Ovary (tissue), 9 donors: ENCODE measurements around the gene IFRD2. TPM values are rescaled to one million over a fixed set of nuclear protein-coding genes. Genes with fewer than 3 reads are reported as not detected.

Source experiments
- DNase-seq, 5 donors: peaks; one replicate each; pipeline ENCODE4 v3.0.0-alpha.2; 2019 to 2020
- H3K27ac ChIP-seq, 2 donors: fragments of 200-600 bp; one replicate each; pipeline versions ENCODE4 v1.5.1 to v1.8.0; 2019 to 2022
- H3K27me3 ChIP-seq: fragments of 200-600 bp; one replicate; pipeline ENCODE4 v1.8.0; 2022
- H3K36me3 ChIP-seq: fragments of 200-600 bp; sonication (generic); one replicate; pipeline ENCODE4 v1.5.1; 2019
- H3K4me1 ChIP-seq: one replicate; pipeline ENCODE4 v1.8.1; 2013; ENCODE audit warnings: mild to moderate bottlenecking, moderate library complexity; ENCODE audit not compliant: insufficient read depth
- H3K4me3 ChIP-seq: fragments of 200-600 bp; sonication (generic); one replicate; pipeline ENCODE4 v1.5.1; 2017
- H3K9me3 ChIP-seq, 2 donors: fragments of 200-600 bp in 1 of 2; sonication (generic) in 1 of 2; one replicate each; pipeline versions ENCODE4 v1.5.1 to v1.8.1; 2013 to 2019; ENCODE audit warnings: mild to moderate bottlenecking in 1 of 2, moderate library complexity in 1 of 2
- EP300 ChIP-seq: sonication (generic); formaldehyde crosslinking; IDR thresholded peaks from one replicate; pipeline ENCODE4 v1.6.1; 2017; ENCODE audit warnings: antibody characterized with exemption
- POLR2A ChIP-seq: fragments of 450-650 bp; IDR thresholded peaks from one replicate; pipeline ENCODE4 v1.6.1; 2017; ENCODE audit warnings: antibody characterized with exemption, mild to moderate bottlenecking, moderate library complexity
- WGBS, 3 donors: extraction: QIAGEN DNeasy Blood & Tissue Kit in 1 of 3; methylation state at CpG; one replicate each; pipeline versions ENCODE4 v1.1.5 to v1.1.7; 2013 to 2017; 5-methylcytosine and 5-hydroxymethylcytosine counted together
- intact Hi-C, 4 donors: fragments of 100-400 bp; cut with DNase I; formaldehyde crosslinking; loops; one replicate each; pipeline versions ENCODE4 v1.11.0 to v1.15.1; 2022 to 2023
- polyA plus RNA-seq, 2 donors: library from polyadenylated mRNA; stranded (reverse); fragments of 200-250 nt in 1 of 2; fragments of 350-450 nt in 1 of 2; fragmentation: Illumina TruSeq in 1 of 2; extraction: RNeasy Lipid Tissue Mini Kit (QIAGEN cat#74804) in 1 of 2; gene quantifications; one replicate each; pipeline ENCODE4 v1.2.3, GENCODE V29; 2013 to 2014
- total RNA-seq, 7 donors: library from RNA; depleted of rRNA in 2 of 7; stranded (reverse); fragments of >200 nt in 2 of 7; fragmentation: NEBNext Ultra II Directional in 3 of 7; extraction: Animal tissue kit (Norgen Biotek cat#: 25700) in 3 of 7; gene quantifications; one replicate each; pipeline versions ENCODE4 v1.1.0 to v1.2.4, GENCODE V29; 2016 to 2023
- TF ChIP-seq, protein P1 (sequence below), 3 donors: fragments of 450-650 bp in 2 of 3; fragments of 200-600 bp in 1 of 3; IDR thresholded peaks; one replicate each; pipeline versions ENCODE4 v1.5.1 to v1.8.0; 2016 to 2022; ENCODE audit warnings: antibody characterized with exemption in 3 of 3, mild to moderate bottlenecking in 1 of 3
- donor health status: DM: no; HTN: no; CAD: no; lungs with moderate emphysema.
- donor health status: DM: no; HTN: no; CAD: no.
- donor health status: Bipolar disorder and iron deficiency.
- donor health status: DM: yes; HTN: yes; CAD: no.
- donor health status: DM: no; HTN: no; CAD: no.
- donor health status: DM: yes; HTN: yes; CAD: no.

IFRD2 gene
- total and polyA plus RNA-seq, 9 donors: 14.5 to 76.9 (median 50.3) TPM

- TF ChIP-seq POLR2A (no peak), EP300 (no peak)
- TF ChIP-seq, protein P1, sequence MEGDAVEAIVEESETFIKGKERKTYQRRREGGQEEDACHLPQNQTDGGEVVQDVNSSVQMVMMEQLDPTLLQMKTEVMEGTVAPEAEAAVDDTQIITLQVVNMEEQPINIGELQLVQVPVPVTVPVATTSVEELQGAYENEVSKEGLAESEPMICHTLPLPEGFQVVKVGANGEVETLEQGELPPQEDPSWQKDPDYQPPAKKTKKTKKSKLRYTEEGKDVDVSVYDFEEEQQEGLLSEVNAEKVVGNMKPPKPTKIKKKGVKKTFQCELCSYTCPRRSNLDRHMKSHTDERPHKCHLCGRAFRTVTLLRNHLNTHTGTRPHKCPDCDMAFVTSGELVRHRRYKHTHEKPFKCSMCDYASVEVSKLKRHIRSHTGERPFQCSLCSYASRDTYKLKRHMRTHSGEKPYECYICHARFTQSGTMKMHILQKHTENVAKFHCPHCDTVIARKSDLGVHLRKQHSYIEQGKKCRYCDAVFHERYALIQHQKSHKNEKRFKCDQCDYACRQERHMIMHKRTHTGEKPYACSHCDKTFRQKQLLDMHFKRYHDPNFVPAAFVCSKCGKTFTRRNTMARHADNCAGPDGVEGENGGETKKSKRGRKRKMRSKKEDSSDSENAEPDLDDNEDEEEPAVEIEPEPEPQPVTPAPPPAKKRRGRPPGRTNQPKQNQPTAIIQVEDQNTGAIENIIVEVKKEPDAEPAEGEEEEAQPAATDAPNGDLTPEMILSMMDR (IDR thresholded peaks at IDR 0.05): no peak
- Histone ChIP-seq H3K4me3 (peak overlapping the region; percentile 32), H3K9me3 (no peaks in the 10 kb centered on the region), H3K36me3 (no peaks in the 10 kb centered on the region), H3K4me1 (peaks cover 7% of the 10 kb centered on the region), H3K27ac (no peak overlapping the region), H3K27me3 (no peaks in the 10 kb centered on the region)
- intact Hi-C loops: no loop called here
- peak in 3 of 5 donors; percentile 54 to 62 (median 60) for DNase-seq
- WGBS, 3 donors: 72 to 76% (median 73%) methylated on average over 12 of the region's 12 CpGs
Measured at GRCh38 chr3:50293079-50293801, 1.0 kb upstream of the IFRD2 start.

DNA sequence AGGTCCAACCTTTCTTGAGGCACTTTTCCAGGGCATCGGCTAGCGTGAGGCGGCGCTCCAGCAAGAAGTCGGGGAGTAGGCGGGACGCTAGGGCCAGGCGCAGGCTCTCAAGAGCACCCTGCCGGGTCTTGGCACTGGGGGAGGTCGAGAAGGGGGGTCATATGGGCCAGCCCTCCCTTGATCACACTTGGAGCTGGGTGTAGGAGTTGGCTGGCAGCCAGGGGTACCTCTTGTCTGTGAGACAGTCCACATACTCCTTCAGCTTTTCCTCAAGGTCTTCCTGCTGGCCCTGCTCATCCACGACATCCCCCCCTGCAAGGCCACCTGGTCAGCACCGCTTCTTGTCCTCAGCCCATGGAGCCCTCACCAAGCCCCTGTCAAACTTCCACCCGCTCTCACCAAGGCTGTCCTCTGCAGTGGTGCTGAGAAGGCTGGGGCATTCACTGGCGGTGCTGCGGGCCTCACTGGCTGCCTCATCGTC, 2.0 kb downstream of the IFRD2 start:
- DNase-seq: peak in 4 of 5 donors; percentile 53 to 66 (median 56)

GRCh38 chr3:50289130-50289529, 3.1 kb downstream of the IFRD2 start:
- Histone ChIP-seq H3K9me3 (no peaks in the 10 kb centered on the region), H3K27me3 (no peaks in the 10 kb centered on the region), H3K27ac (no peak overlapping the region), H3K4me1 (peaks cover 6% of the 10 kb centered on the region), H3K36me3 (no peaks in the 10 kb centered on the region), H3K4me3 (no peak overlapping the region)
- TF ChIP-seq EP300 (no peak), POLR2A (no peak)
- TF ChIP-seq, protein P1 (IDR thresholded peaks at IDR 0.05): no peak
- intact Hi-C loops: no loop called here
- whole genome bisulfite sequencing, 3 donors: 86 to 90% (median 89%) methylated on average over 6 of the region's 6 CpGs
- no peak for DNase-seq

More for the DNA sequence above, 2.0 kb downstream of the IFRD2 start:
- TF ChIP-seq, protein P1 (IDR thresholded peaks at IDR 0.05): no peak
- TF ChIP-seq EP300 (no peak), POLR2A (no peak)
- Histone ChIP-seq H3K9me3 (no peaks in the 10 kb centered on the region), H3K4me1 (peaks cover 6% of the 10 kb centered on the region), H3K4me3 (no peak overlapping the region), H3K27ac (no peak overlapping the region), H3K36me3 (no peaks in the 10 kb centered on the region), H3K27me3 (no peaks in the 10 kb centered on the region)
- intact Hi-C loops: no loop called here
- 76 to 83% (median 80%) methylated on average over 16 of the region's 16 CpGs for WGBS, 3 donors

- TF ChIP-seq EP300 (no peak), POLR2A (no peak)
- TF ChIP-seq, protein P1 (IDR thresholded peaks at IDR 0.05): no peak
- no peaks in the 10 kb centered on the region for H3K9me3 ChIP-seq
- H3K27me3 ChIP-seq: no peaks in the 10 kb centered on the region
- peaks cover 6% of the 10 kb centered on the region for H3K4me1 ChIP-seq
- WGBS, 3 donors: 90 to 93% (median 92%) methylated on average over 23 of the region's 23 CpGs
- no peak for DNase-seq
- H3K36me3 ChIP-seq: no peaks in the 10 kb centered on the region
- H3K4me3 ChIP-seq: no peak overlapping the region
- intact Hi-C loops: no loop called here
- no peak overlapping the region for H3K27ac ChIP-seq
Measured at GRCh38 chr3:50288387-50289007, 3.7 kb downstream of the IFRD2 start.
